ENCODE measurements around the gene STAG1. TPM values are rescaled to one million over a fixed set of nuclear protein-coding genes. Genes with fewer than 3 reads are reported as not detected.
"Not testable (repeated sequence)": the region's sequence is repeated elsewhere in the genome, so short reads cannot be mapped to it uniquely, and the experiment has no call there.

The STAG1 gene
- total RNA-seq, 1 experiment from 2014 or later: 34.6 TPM

- H2AFZ ChIP-seq (ENCODE audit: low read length): no peak overlapping the region
- H3K18ac ChIP-seq (ENCODE audit: insufficient read length, low read depth, low read length): no peak overlapping the region
- WGBS (ENCODE audit: extremely low coverage, insufficient read length, low lambda C conversion rate): no CpG with 5 or more reads among the region's 4 CpGs
- H3K4me2 ChIP-seq (ENCODE audit: insufficient read depth, insufficient read length, low read length): no peak overlapping the region
- H3K23me2 ChIP-seq (ENCODE audit: insufficient read length, low read depth, low read length, poor library complexity, severe bottlenecking): no peaks in the 10 kb centered on the region
- no peaks in the 10 kb centered on the region for H3K9me3 ChIP-seq (ENCODE audit: control insufficient read depth, low read depth, low read length)
- H3K27ac ChIP-seq (ENCODE audit: insufficient read length, low read depth, low read length): no peak overlapping the region
- Mint-ChIP-seq H3K36me3 (ENCODE audit: insufficient read depth in 1 of 3, low read depth in 3 of 3) (peaks cover 18 to 53% (median 51%) of the 10 kb centered on the region in 3 experiments), H3K4me3 (no peak overlapping the region), H3K9me3 (no peaks in the 10 kb centered on the region), H3K4me1 (no peaks in the 10 kb centered on the region), H3K27ac (no peak overlapping the region; a peak in 1 of 7 replicates), H3K27me3 (ENCODE audit: low read depth) (no peaks in the 10 kb centered on the region)
- no peak overlapping the region for H4K8ac ChIP-seq (replicated peaks; ENCODE audit: insufficient read length, low read depth, low read length)
- H2BK15ac ChIP-seq (ENCODE audit: low read depth, low read length): no peak overlapping the region
- H3K14ac ChIP-seq (ENCODE audit: insufficient read depth, low read length): no peak overlapping the region
- H2AK5ac ChIP-seq (ENCODE audit: insufficient read length, low read length): no peak overlapping the region
- H3K4ac ChIP-seq (ENCODE audit: low read depth, low read length): no peak overlapping the region
- H2BK120ac ChIP-seq (ENCODE audit: low read depth, low read length, poor library complexity, severe bottlenecking): no peak overlapping the region
- no peak overlapping the region for H2BK12ac ChIP-seq (ENCODE audit: insufficient read length, low read depth, low read length)
- TF ChIP-seq CTCF (conservative IDR thresholded peaks at IDR 0.05): no peak
- H3K79me2 ChIP-seq (ENCODE audit: insufficient read depth, low read length): no peaks in the 10 kb centered on the region
- no peak overlapping the region for H4K91ac ChIP-seq (ENCODE audit: insufficient read length, low read depth, low read length)
- DNase-seq: no peak
- no peak overlapping the region for H3T11ph ChIP-seq (ENCODE audit: low read length)
- no peaks in the 10 kb centered on the region for H3K4me1 ChIP-seq (ENCODE audit: insufficient read depth, low read length)
- H3K56ac ChIP-seq (ENCODE audit: insufficient read length, low read depth, low read length): no peak overlapping the region
- H4K20me1 ChIP-seq (ENCODE audit: control insufficient read depth, insufficient read depth, insufficient read length): no peaks in the 10 kb centered on the region
- no peak overlapping the region for H3K9ac ChIP-seq (ENCODE audit: extremely low read depth, insufficient read length, low read length)
- no peak overlapping the region for H4K5ac ChIP-seq (ENCODE audit: insufficient read length, low read depth, low read length)
- H2BK5ac ChIP-seq (ENCODE audit: insufficient read length, low read length): no peak overlapping the region
- no peak overlapping the region for H2BK20ac ChIP-seq (ENCODE audit: low read depth, low read length, poor library complexity, severe bottlenecking)
- H3K23ac ChIP-seq (ENCODE audit: insufficient read length, low read depth, low read length): no peak overlapping the region
- no peaks in the 10 kb centered on the region for H3K79me1 ChIP-seq (ENCODE audit: insufficient read depth, low read depth, low read length, poor library complexity, severe bottlenecking)
- H3K27me3 ChIP-seq (ENCODE audit: insufficient read depth, low read length): no peaks in the 10 kb centered on the region
These were observed 415.7 kb downstream of the STAG1 start for GRCh38 chr3:136336329-136337100.

- not testable (repeated sequence) for H3K4me3 Mint-ChIP-seq; H3T11ph ChIP-seq (ENCODE audit: low read length); H3K23me2 ChIP-seq (ENCODE audit: insufficient read length, low read depth, low read length, poor library complexity, severe bottlenecking); H3K9ac ChIP-seq (ENCODE audit: extremely low read depth, insufficient read length, low read length); H3K27ac ChIP-seq (ENCODE audit: insufficient read length, low read depth, low read length); H2BK15ac ChIP-seq (ENCODE audit: low read depth, low read length); H3K4me2 ChIP-seq (ENCODE audit: insufficient read depth, insufficient read length, low read length); H2AFZ ChIP-seq (ENCODE audit: low read length); H2BK5ac ChIP-seq (ENCODE audit: insufficient read length, low read length); H3K14ac ChIP-seq (ENCODE audit: insufficient read depth, low read length); H3K79me1 ChIP-seq (ENCODE audit: insufficient read depth, low read depth, low read length, poor library complexity, severe bottlenecking); H4K5ac ChIP-seq (ENCODE audit: insufficient read length, low read depth, low read length); H3K18ac ChIP-seq (ENCODE audit: insufficient read length, low read depth, low read length); H3K9me3 ChIP-seq (ENCODE audit: control insufficient read depth, low read depth, low read length); H4K91ac ChIP-seq (ENCODE audit: insufficient read length, low read depth, low read length); H4K20me1 ChIP-seq (ENCODE audit: control insufficient read depth, insufficient read depth, insufficient read length); H3K56ac ChIP-seq (ENCODE audit: insufficient read length, low read depth, low read length); H2BK120ac ChIP-seq (ENCODE audit: low read depth, low read length, poor library complexity, severe bottlenecking); H3K4me1 Mint-ChIP-seq; H3K4ac ChIP-seq (ENCODE audit: low read depth, low read length); H2AK5ac ChIP-seq (ENCODE audit: insufficient read length, low read length); H3K23ac ChIP-seq (ENCODE audit: insufficient read length, low read depth, low read length); DNase-seq; H3K27me3 Mint-ChIP-seq (ENCODE audit: low read depth); H4K8ac ChIP-seq (replicated peaks; ENCODE audit: insufficient read length, low read depth, low read length); H3K4me1 ChIP-seq (ENCODE audit: insufficient read depth, low read length); H3K27ac Mint-ChIP-seq; H2BK12ac ChIP-seq (ENCODE audit: insufficient read length, low read depth, low read length); H3K27me3 ChIP-seq (ENCODE audit: insufficient read depth, low read length); H2BK20ac ChIP-seq (ENCODE audit: low read depth, low read length, poor library complexity, severe bottlenecking); H3K79me2 ChIP-seq (ENCODE audit: insufficient read depth, low read length); H3K9me3 Mint-ChIP-seq
- no CpG with 5 or more reads among the region's 6 CpGs for WGBS (ENCODE audit: extremely low coverage, insufficient read length, low lambda C conversion rate)
- H3K36me3 Mint-ChIP-seq (ENCODE audit: insufficient read depth in 1 of 3, low read depth in 3 of 3): peaks cover 10 to 45% (median 44%) of the 10 kb centered on the region in 3 experiments
These were observed 417.5 kb downstream of the STAG1 start for GRCh38 chr3:136334726-136335125.

Data from H9 (cell line).